B cell (primary cell): ENCODE data around the gene TRIM72. TPM values are rescaled to one million over a fixed set of nuclear protein-coding genes. Genes with fewer than 3 reads are reported as not detected.

ENCODE experiments used
- ATAC-seq: fragments of 200-7000 bp; cut with Tn5 transposase; one replicate; pipeline ENCODE4 v1.10.0; 2021; ENCODE audit warnings: low read depth, mild to moderate bottlenecking, moderate number of reproducible peaks, moderate library complexity
- CTCF ChIA-PET: fragments of 350-600 bp; sonication (Branson Sonifier 250); formaldehyde crosslinking; loops from one replicate; lab custom pipeline; 2021; ENCODE audit warnings: antibody characterized with exemption, inconsistent platforms; lab: Charles Lee
- POLR2A ChIA-PET: fragments of 350-600 bp; sonication (Branson Sonifier 250); formaldehyde crosslinking; loops from one replicate; lab custom pipeline; 2021; ENCODE audit warnings: antibody characterized with exemption; lab: Charles Lee
- DNase-seq: peaks from one replicate; pipeline ENCODE4 v3.0.0; 2013
- H2AFZ ChIP-seq: 2 replicates; pipeline ENCODE4 v1.6.1; 2012; ENCODE audit warnings: mild to moderate bottlenecking, low read depth, low read length; ENCODE audit not compliant: insufficient read depth, poor library complexity, severe bottlenecking
- H3K27ac ChIP-seq, 2 donors: 1 replicate in 1 of 2; 2 replicates in 1 of 2; pipeline ENCODE4 v1.5.1; 2012 to 2013; ENCODE audit warnings: low read length in 2 of 2, mild to moderate bottlenecking in 2 of 2, moderate library complexity in 1 of 2
- H3K27me3 ChIP-seq, 4 experiments: fragments of 200-600 bp in 1 of 4; sonication (generic) in 1 of 4; replicated peaks in 1 of 4; 1 replicate in 2 of 4; 2 replicates in 2 of 4; pipeline versions ENCODE4 v1.6.1 to v1.7.0; 2013 to 2016; ENCODE audit warnings: low read length in 3 of 4, mild to moderate bottlenecking in 2 of 4, mixed read lengths in 1 of 4, moderate library complexity in 1 of 4; ENCODE audit not compliant: insufficient read depth in 4 of 4, control insufficient read depth in 3 of 4; ENCODE audit errors: control extremely low read depth in 1 of 4
- H3K36me3 ChIP-seq, 2 experiments: replicated peaks in 1 of 2; 1 replicate in 1 of 2; 2 replicates in 1 of 2; pipeline versions ENCODE4 v1.6.1 to v1.7.1; 2013; ENCODE audit warnings: low read length in 1 of 2; ENCODE audit not compliant: insufficient read depth in 2 of 2, control insufficient read depth in 1 of 2; ENCODE audit errors: control extremely low read depth in 1 of 2, extremely low read depth in 1 of 2
- H3K4me1 ChIP-seq, 2 donors: fragments of 200-600 bp in 1 of 2; sonication (generic) in 1 of 2; 1 replicate in 1 of 2; 2 replicates in 1 of 2; pipeline versions ENCODE4 v1.5.1 to v1.6.1; 2013 to 2017; ENCODE audit warnings: low read length in 2 of 2; ENCODE audit not compliant: control insufficient read depth in 2 of 2, insufficient read depth in 2 of 2
- H3K4me2 ChIP-seq: replicated peaks from 2 replicates; pipeline ENCODE3; 2012; ENCODE audit warnings: mild to moderate bottlenecking, low read depth, low read length; ENCODE audit not compliant: poor library complexity, severe bottlenecking
- H3K4me3 ChIP-seq, 5 experiments: fragments of 200-600 bp in 1 of 5; sonication (generic) in 1 of 5; 1 replicate in 3 of 5; 2 replicates in 2 of 5; pipeline versions ENCODE4 v1.5.1 to v1.7.0; 2011 to 2016; ENCODE audit warnings: low read length in 4 of 5, mild to moderate bottlenecking in 4 of 5, low read depth in 2 of 5, control low read depth in 1 of 5, moderate library complexity in 1 of 5; ENCODE audit not compliant: insufficient read depth in 1 of 5; ENCODE audit errors: control extremely low read depth in 1 of 5, extremely low read depth in 1 of 5
- H3K79me2 ChIP-seq: fragments of 200-600 bp; sonication (generic); one replicate; pipeline ENCODE4 v1.6.0; 2016; ENCODE audit warnings: low read length; ENCODE audit not compliant: control insufficient read depth, insufficient read depth
- H3K9ac ChIP-seq: fragments of 200-600 bp; sonication (generic); 2 replicates; pipeline ENCODE4 v1.6.1; 2017; ENCODE audit warnings: mild to moderate bottlenecking, low read length, moderate library complexity
- H3K9me3 ChIP-seq, 3 donors: one replicate each; pipeline versions ENCODE4 v1.6.1 to v1.7.1; 2013; ENCODE audit warnings: low read length in 2 of 3; ENCODE audit not compliant: control insufficient read depth in 2 of 3, insufficient read depth in 1 of 3; ENCODE audit errors: control extremely low read depth in 1 of 3
- H4K20me1 ChIP-seq: 2 replicates; pipeline ENCODE4 v1.6.0; 2012; ENCODE audit warnings: mild to moderate bottlenecking, low read length; ENCODE audit not compliant: insufficient read depth, control insufficient read depth, poor library complexity, severe bottlenecking
- H3K27ac Mint-ChIP-seq: one replicate; pipeline ENCODE4 v1.8.0; 2021; ENCODE audit warnings: mixed read lengths
- H3K27me3 Mint-ChIP-seq: one replicate; pipeline ENCODE4 v1.8.0; 2021; ENCODE audit warnings: mixed read lengths
- H3K4me1 Mint-ChIP-seq: one replicate; pipeline ENCODE4 v1.8.0; 2021; ENCODE audit warnings: mixed read lengths
- H3K4me3 Mint-ChIP-seq: one replicate; pipeline ENCODE4 v1.8.0; 2021; ENCODE audit warnings: mixed read lengths
- H3K9me3 Mint-ChIP-seq: one replicate; pipeline ENCODE4 v1.8.0; 2022; ENCODE audit warnings: mixed read lengths; ENCODE audit not compliant: insufficient read depth
- EZH2 ChIP-seq: IDR thresholded peaks from 2 replicates; pipeline ENCODE4 v1.6.1; 2012; ENCODE audit warnings: borderline replicate concordance, low read depth, mild to moderate bottlenecking, moderate library complexity, low read length; ENCODE audit not compliant: insufficient read depth, poor library complexity, severe bottlenecking
- WGBS: methylation state at CpG from one replicate; pipeline ENCODE4 v1.1.5; 2013; ENCODE audit warnings: missing lambda C conversion rate; ENCODE audit not compliant: insufficient coverage; 5-methylcytosine and 5-hydroxymethylcytosine counted together
- intact Hi-C: fragments of 100-400 bp; cut with micrococcal nuclease; formaldehyde crosslinking; loops from one replicate; pipeline ENCODE4 v1.10.0; 2022
- polyA plus RNA-seq: library from polyadenylated mRNA; depleted of rRNA; stranded (reverse); fragments of >200 nt; gene quantifications from 2 replicates; pipeline ENCODE4 v1.2.3, GENCODE V29; 2012
- total RNA-seq, 2 donors: library from RNA; stranded (reverse); fragments of 120-200 nt in 1 of 2; gene quantifications; 1 replicate in 1 of 2; 2 replicates in 1 of 2; pipeline versions ENCODE4 v1.2.3 to v1.2.4, GENCODE V29; 2013 to 2022
- TF ChIP-seq, protein P1 (sequence below): fragments of 200-600 bp; IDR thresholded peaks from one replicate; pipeline ENCODE4 v1.8.0; 2022; ENCODE audit warnings: antibody characterized with exemption, mild to moderate bottlenecking

Gene TRIM72
- total and polyA plus RNA-seq, 2 donors (not counting 1 experiment from before 2014, with no cell fraction given): 0.03 to 0.05 TPM

DNA sequence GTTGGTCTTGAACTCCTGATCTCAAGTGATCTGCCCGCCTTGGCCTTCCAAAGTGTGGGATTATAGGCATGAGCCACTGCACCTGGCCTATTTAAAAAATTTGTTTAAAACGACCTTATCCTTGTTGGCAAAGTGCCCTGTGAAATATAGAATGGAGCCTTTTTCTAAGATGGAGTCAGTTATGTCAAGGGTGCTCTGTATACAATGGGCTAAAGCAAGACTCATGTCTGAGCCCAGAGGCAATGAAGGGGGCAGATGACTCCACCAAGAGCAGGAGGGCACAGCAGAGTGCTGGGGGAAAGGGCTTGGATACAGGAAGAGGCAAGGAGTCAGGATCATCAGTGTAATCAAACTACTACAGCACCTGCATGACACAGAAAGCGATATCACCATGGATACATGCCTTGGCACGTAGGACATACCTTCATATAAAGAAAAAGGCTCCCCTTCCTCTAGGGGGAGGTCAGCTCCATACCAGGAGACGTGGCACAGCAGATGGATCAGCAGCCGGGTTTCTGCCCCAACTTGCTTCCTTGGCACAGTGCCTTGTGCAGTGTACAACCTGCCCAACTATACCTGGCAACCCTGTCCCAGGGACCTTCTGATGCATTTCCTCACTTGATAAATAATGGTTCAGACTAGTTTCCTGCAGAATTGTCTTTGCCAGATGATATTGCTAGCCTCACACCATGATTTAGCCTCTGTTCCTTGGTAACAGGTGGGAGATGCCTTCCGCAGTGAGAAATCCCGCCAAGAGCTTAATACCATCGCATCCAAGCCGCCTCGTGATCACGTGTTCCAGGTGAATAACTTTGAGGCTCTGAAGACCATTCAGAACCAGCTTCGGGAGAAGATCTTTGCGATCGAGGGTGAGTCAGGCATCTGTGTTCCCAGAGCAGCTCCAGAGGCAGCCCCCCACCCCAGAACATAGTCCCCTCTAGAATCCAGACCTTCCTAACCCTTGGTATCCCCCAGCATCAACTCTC is 61.2 kb downstream of the TRIM72 start:
- ATAC-seq (no peak), DNase-seq (no peak)
- 93% methylated on average over 13 of the region's 15 CpGs for WGBS
- Histone ChIP-seq H3K4me3 (no peak overlapping the region), H3K4me1 (no peaks in the 10 kb centered on the region), H2AFZ (no peak overlapping the region), H3K36me3 (peaks cover 0 to 28% of the 10 kb centered on the region in 2 experiments), H3K27ac (no peak overlapping the region), H3K79me2 (no peaks in the 10 kb centered on the region), H4K20me1 (no peaks in the 10 kb centered on the region), H3K27me3 (no peaks in the 10 kb centered on the region), H3K4me2 (no peak overlapping the region), H3K9me3 (peaks cover 0 to 6% (median 0%) of the 10 kb centered on the region in 3 donors), H3K9ac (no peak overlapping the region)
- CTCF ChIA-PET: no interaction called here
- H3K4me3 Mint-ChIP-seq: no peak overlapping the region
- H3K4me1 Mint-ChIP-seq: no peaks in the 10 kb centered on the region
- no peak for TF ChIP-seq EZH2
- TF ChIP-seq, protein P1, sequence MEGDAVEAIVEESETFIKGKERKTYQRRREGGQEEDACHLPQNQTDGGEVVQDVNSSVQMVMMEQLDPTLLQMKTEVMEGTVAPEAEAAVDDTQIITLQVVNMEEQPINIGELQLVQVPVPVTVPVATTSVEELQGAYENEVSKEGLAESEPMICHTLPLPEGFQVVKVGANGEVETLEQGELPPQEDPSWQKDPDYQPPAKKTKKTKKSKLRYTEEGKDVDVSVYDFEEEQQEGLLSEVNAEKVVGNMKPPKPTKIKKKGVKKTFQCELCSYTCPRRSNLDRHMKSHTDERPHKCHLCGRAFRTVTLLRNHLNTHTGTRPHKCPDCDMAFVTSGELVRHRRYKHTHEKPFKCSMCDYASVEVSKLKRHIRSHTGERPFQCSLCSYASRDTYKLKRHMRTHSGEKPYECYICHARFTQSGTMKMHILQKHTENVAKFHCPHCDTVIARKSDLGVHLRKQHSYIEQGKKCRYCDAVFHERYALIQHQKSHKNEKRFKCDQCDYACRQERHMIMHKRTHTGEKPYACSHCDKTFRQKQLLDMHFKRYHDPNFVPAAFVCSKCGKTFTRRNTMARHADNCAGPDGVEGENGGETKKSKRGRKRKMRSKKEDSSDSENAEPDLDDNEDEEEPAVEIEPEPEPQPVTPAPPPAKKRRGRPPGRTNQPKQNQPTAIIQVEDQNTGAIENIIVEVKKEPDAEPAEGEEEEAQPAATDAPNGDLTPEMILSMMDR: no peak
- POLR2A ChIA-PET: no interaction called here
- no peaks in the 10 kb centered on the region for H3K27me3 Mint-ChIP-seq
- H3K9me3 Mint-ChIP-seq: no peaks in the 10 kb centered on the region
- intact Hi-C loops: no loop called here
- no peak overlapping the region for H3K27ac Mint-ChIP-seq

- intact Hi-C loops: no loop called here
- H3K4me3 Mint-ChIP-seq: no peak overlapping the region
Measured at GRCh38 chr16:31276600-31276999, 62.7 kb downstream of the TRIM72 start.

More at GRCh38 chr16:31276600-31276999, 62.7 kb downstream of the TRIM72 start:
- Histone ChIP-seq H4K20me1 (no peaks in the 10 kb centered on the region), H3K27me3 (no peaks in the 10 kb centered on the region), H3K9me3 (peaks cover 0 to 6% (median 0%) of the 10 kb centered on the region in 3 donors), H3K4me1 (no peaks in the 10 kb centered on the region), H3K36me3 (peaks cover 0 to 23% of the 10 kb centered on the region in 2 experiments), H3K27ac (no peak overlapping the region), H2AFZ (no peak overlapping the region), H3K9ac (no peak overlapping the region), H3K79me2 (no peaks in the 10 kb centered on the region), H3K4me3 (no peak overlapping the region), H3K4me2 (no peak overlapping the region)
- no peak for DNase-seq
- TF ChIP-seq, protein P1: no peak
- no peak for TF ChIP-seq EZH2
- H3K4me1 Mint-ChIP-seq: no peaks in the 10 kb centered on the region
- WGBS: 100% methylated on average over 1 of the region's 5 CpGs
- ATAC-seq: no peak
- ChIA-PET CTCF (no interaction called here), POLR2A (no interaction called here)
- no peak overlapping the region for H3K27ac Mint-ChIP-seq
- no peaks in the 10 kb centered on the region for H3K27me3 Mint-ChIP-seq
- H3K9me3 Mint-ChIP-seq: no peaks in the 10 kb centered on the region
